Lower lobe of right lung (tissue), 2 donors: ENCODE results near the gene SPP1. TPM values are rescaled to one million over a fixed set of nuclear protein-coding genes. Genes with fewer than 3 reads are reported as not detected.

Experiments used
- ATAC-seq, 2 donors: fragments of 200-7000 bp; cut with Tn5 transposase; one replicate each; pipeline ENCODE4 v1.9.1; 2020 to 2022; ENCODE audit warnings: mild to moderate bottlenecking in 2 of 2, moderate library complexity in 2 of 2
- DNase-seq: peaks from one replicate; pipeline ENCODE4 v3.0.0-alpha.2; 2020
- H3K27ac ChIP-seq: fragments of 200-600 bp; one replicate; pipeline ENCODE4 v1.8.0; 2022
- H3K27me3 ChIP-seq: fragments of 200-600 bp; one replicate; pipeline ENCODE4 v1.8.0; 2022; ENCODE audit warnings: low read depth
- H3K36me3 ChIP-seq: fragments of 200-600 bp; one replicate; pipeline ENCODE4 v1.8.0; 2022; ENCODE audit warnings: mild to moderate bottlenecking
- H3K4me1 ChIP-seq: fragments of 200-600 bp; one replicate; pipeline ENCODE4 v1.8.0; 2022
- H3K4me3 ChIP-seq: fragments of 200-600 bp; one replicate; pipeline ENCODE4 v1.8.0; 2022; ENCODE audit warnings: mild to moderate bottlenecking
- H3K9me3 ChIP-seq: fragments of 200-600 bp; one replicate; pipeline ENCODE4 v1.8.0; 2022
- intact Hi-C: fragments of 100-400 bp; cut with DNase I; formaldehyde crosslinking; loops from one replicate; pipeline ENCODE4 v1.11.0; 2022
- total RNA-seq: library from RNA; stranded (reverse); fragmentation: NEBNext Ultra II Directional; extraction: Animal tissue kit (Norgen Biotek cat#: 25700); gene quantifications from one replicate; pipeline ENCODE4 v1.2.1, GENCODE V29; 2021
- TF ChIP-seq, protein P1 (sequence below): fragments of 200-600 bp; IDR thresholded peaks from one replicate; pipeline ENCODE4 v1.8.0; 2022; ENCODE audit warnings: antibody characterized with exemption, mild to moderate bottlenecking
- donor health status: DM: no; HTN: yes; CAD: no; lungs with severe emphysema.

Gene SPP1
- total RNA-seq, 1 donor from 2014 or later, result 8.0 TPM

DNA sequence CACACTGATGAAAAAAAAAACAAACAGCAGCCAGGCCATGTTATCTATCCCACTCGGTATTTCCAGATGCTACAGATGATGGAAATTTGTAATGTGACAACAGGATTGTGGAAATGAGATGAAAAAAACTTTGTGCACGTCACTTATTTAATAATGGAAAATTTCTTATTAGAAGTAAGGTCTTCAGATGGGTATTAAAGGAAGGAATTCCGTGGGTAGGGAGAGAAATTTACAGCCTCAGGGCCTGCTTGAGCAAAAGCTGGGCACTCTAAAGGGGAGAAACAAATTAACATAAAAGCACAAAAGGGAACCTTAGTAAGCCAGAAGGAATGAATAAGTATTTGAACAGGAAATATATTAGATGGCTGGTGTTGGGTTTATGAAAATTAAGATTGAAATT is 27.7 kb downstream of the SPP1 start:
- DNase-seq, result no peak
- Histone ChIP-seq H3K9me3 (no peaks in the 10 kb centered on the region), H3K36me3 (no peaks in the 10 kb centered on the region), H3K27me3 (no peaks in the 10 kb centered on the region), H3K4me3 (no peak overlapping the region), H3K27ac (no peak overlapping the region), H3K4me1 (peaks cover 13% of the 10 kb centered on the region)
- TF ChIP-seq, protein P1, sequence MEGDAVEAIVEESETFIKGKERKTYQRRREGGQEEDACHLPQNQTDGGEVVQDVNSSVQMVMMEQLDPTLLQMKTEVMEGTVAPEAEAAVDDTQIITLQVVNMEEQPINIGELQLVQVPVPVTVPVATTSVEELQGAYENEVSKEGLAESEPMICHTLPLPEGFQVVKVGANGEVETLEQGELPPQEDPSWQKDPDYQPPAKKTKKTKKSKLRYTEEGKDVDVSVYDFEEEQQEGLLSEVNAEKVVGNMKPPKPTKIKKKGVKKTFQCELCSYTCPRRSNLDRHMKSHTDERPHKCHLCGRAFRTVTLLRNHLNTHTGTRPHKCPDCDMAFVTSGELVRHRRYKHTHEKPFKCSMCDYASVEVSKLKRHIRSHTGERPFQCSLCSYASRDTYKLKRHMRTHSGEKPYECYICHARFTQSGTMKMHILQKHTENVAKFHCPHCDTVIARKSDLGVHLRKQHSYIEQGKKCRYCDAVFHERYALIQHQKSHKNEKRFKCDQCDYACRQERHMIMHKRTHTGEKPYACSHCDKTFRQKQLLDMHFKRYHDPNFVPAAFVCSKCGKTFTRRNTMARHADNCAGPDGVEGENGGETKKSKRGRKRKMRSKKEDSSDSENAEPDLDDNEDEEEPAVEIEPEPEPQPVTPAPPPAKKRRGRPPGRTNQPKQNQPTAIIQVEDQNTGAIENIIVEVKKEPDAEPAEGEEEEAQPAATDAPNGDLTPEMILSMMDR, result no peak
- ATAC-seq, result no peak
- intact Hi-C loops, result no loop called here

DNA sequence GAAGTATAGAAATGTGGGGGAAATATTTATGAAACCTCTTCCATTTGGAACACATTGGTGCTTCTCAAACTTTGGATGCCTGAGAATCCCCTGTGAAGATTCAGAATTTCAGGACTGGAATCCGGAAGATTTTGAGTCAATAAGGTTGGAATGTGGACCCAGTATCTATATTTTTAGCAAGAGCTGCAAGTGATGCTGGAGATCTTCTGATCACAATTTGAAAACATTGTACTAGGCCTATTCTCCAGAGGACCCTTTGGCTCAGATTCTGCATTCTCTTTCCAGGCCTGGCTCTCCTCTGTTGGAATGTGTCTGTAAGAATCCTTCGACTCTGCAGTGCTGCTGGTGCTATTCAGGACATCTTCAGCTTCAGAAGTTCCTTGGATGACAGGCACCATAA is 29.6 kb downstream of the SPP1 start:
- no peak for DNase-seq
- H3K4me1 ChIP-seq, result peaks cover 29% of the 10 kb centered on the region
- TF ChIP-seq, protein P1, result no peak
- H3K4me3 ChIP-seq, result no peak overlapping the region
- ATAC-seq, result no peak
- H3K9me3 ChIP-seq, result no peaks in the 10 kb centered on the region
- intact Hi-C loops, result no loop called here
- no peaks in the 10 kb centered on the region for H3K27me3 ChIP-seq
- H3K36me3 ChIP-seq, result no peaks in the 10 kb centered on the region
- H3K27ac ChIP-seq, result no peak overlapping the region

DNA sequence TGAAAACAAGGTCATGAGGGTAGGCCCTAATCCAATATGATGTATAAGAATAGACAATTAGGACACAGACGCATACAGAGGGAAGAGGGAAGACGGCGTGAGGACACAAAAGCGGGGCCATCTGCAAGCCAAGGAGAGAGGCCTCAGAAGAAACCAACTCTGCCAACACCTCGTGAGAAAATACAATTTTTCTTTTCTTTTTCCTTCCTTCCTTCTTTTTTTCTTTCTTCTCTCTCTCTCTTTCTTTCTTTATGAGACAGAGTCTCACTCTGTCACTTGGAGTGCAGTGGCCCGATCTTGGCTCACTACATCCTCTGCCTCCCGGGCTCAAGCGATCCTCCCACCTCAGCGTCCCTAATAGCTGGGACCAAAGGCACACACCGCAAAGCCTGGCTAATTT is 30.4 kb downstream of the SPP1 start:
- intact Hi-C loops, result no loop called here
- TF ChIP-seq, protein P1, result no peak
- DNase-seq, result no peak
- no peak for ATAC-seq
- peaks cover 36% of the 10 kb centered on the region for H3K4me1 ChIP-seq
- no peaks in the 10 kb centered on the region for H3K36me3 ChIP-seq
- H3K27ac ChIP-seq, result no peak overlapping the region
- no peaks in the 10 kb centered on the region for H3K9me3 ChIP-seq
- no peaks in the 10 kb centered on the region for H3K27me3 ChIP-seq
- no peak overlapping the region for H3K4me3 ChIP-seq

- intact Hi-C loops, result no loop called here
- H3K27ac ChIP-seq, result peak overlapping the region; percentile 64
- TF ChIP-seq, protein P1, result no peak
- H3K4me1 ChIP-seq, result peaks cover 42% of the 10 kb centered on the region
- H3K4me3 ChIP-seq, result peak overlapping the region; percentile 84
- no peaks in the 10 kb centered on the region for H3K36me3 ChIP-seq
- ATAC-seq, result no peak
- DNase-seq, result no peak
- no peaks in the 10 kb centered on the region for H3K27me3 ChIP-seq
- no peaks in the 10 kb centered on the region for H3K9me3 ChIP-seq
These were observed 31.4 kb downstream of the SPP1 start for GRCh38 chr4:88006956-88007303.

DNA sequence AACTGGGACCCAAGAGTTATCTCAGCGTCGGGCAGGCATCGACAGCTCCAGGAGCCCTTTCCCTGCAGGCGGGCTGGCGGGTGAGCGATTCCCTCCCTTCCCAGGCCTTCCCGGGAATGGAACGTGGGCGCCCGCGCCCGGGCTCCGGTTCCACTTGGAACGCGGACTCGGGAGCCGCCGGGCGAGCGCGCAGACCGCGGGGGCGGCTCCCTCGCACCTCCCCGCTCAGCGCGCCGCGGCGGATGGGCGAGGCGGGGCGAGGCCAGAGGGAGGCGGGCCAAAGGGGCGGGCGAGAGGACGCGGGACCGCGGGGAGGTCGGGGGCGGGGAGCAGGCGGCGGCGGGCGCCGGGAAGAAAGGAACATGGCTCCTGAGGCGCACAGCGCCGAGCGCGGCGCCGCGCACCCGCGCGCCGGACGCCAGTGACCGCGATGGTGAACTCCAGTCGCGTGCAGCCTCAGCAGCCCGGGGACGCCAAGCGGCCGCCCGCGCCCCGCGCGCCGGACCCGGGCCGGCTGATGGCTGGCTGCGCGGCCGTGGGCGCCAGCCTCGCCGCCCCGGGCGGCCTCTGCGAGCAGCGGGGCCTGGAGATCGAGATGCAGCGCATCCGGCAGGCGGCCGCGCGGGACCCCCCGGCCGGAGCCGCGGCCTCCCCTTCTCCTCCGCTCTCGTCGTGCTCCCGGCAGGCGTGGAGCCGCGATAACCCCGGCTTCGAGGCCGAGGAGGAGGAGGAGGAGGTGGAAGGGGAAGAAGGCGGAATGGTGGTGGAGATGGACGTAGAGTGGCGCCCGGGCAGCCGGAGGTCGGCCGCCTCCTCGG is 32.0 kb downstream of the SPP1 start, which contains the start of gene PKD2:
Gene PKD2 (plus strand): TSS at position 332 of the 818 bp plus-strand sequence. CDS start 99 bp downstream, at position 431.
- Histone ChIP-seq H3K27ac (peak within 1 kb of the TSS; percentile 78), H3K27me3 (no peaks in the 10 kb centered on the region), H3K4me1 (peaks cover 48% of the 10 kb centered on the region), H3K9me3 (no peaks in the 10 kb centered on the region), H3K36me3 (no peaks in the 10 kb centered on the region), H3K4me3 (peak within 1 kb of the TSS; percentile 84)
- TF ChIP-seq, protein P1, result no peak
- DNase-seq (peak; percentile 88), ATAC-seq (peak; percentile 97 to 98)
- intact Hi-C loops, result no loop called here
